Measurements from ENCODE around the gene PPIG.

The PPIG gene

DNA sequence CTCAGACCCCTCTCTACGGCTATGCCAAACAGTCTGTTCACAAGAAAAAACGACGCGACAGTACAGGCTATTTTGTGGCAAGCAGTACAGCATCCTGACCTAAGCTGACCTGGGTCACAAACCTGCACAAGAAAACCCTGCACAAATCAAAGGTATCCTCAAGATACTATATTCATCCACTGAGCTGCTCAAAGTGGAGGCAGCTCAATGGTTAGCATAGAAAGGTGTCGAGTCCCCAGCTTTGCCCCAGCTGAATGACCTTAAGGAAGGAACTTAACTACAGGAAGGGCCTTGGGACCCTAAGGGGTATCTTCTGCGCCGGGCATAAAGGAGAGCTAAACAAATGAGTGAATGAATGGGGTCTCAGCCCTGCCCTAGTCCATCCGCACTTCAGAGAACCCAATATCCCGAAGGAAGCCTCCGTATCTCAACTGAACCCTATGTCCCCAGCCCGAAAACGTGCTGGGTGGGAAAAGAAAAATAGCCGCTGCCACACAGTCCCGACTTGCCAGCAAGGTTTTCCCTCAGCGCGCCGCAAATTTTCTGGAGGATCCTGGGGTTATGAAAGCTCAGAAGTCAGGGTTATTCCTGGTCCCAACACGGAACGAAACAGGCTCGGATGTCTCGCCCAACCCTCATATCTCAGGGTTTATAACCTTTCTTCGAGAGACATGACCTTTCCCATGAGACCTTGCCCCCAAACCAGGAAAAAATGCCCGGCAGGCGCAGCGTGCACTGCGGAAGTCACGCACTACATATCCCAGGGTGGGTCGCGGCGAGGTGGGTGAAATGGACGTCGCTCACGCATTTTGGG lies 10.8 kb upstream of the PPIG start, which contains the start of gene FASTKD1 (continued):
- TF ChIP-seq, protein P1, sequence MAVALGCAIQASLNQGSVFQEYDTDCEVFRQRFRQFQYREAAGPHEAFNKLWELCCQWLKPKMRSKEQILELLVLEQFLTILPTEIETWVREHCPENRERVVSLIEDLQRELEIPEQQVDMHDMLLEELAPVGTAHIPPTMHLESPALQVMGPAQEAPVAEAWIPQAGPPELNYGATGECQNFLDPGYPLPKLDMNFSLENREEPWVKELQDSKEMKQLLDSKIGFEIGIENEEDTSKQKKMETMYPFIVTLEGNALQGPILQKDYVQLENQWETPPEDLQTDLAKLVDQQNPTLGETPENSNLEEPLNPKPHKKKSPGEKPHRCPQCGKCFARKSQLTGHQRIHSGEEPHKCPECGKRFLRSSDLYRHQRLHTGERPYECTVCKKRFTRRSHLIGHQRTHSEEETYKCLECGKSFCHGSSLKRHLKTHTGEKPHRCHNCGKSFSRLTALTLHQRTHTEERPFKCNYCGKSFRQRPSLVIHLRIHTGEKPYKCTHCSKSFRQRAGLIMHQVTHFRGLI (tag by site-specific recombination; IDR thresholded peaks at IDR 0.05) = peak; percentile 93
- no peak for TF ChIP-seq MZF1 (tag by site-specific recombination; IDR thresholded peaks at IDR 0.05; ENCODE audit: borderline replicate concordance)
- no peak for TF ChIP-seq ZNF785 (tag by site-specific recombination; IDR thresholded peaks at IDR 0.05)
- no peak for TF ChIP-seq ZNF792 (tag by site-specific recombination; IDR thresholded peaks at IDR 0.05)
- TF ChIP-seq ZNF76 (tag by site-specific recombination; IDR thresholded peaks at IDR 0.05; ENCODE audit: borderline replicate concordance, low read depth) = peak; percentile 98
- no peak; the same call in 1 of the 2 replicates for TF ChIP-seq ZNF2 (tag by site-specific recombination; IDR thresholded peaks at IDR 0.05)
- TF ChIP-seq ZNF610 (tag by site-specific recombination; IDR thresholded peaks at IDR 0.05; ENCODE audit: borderline replicate concordance) = no peak
- peak; percentile 36; the same call in 1 of the 2 replicates for TF ChIP-seq ZXDB (tag by site-specific recombination; IDR thresholded peaks at IDR 0.05)
- TF ChIP-seq, protein P2, sequence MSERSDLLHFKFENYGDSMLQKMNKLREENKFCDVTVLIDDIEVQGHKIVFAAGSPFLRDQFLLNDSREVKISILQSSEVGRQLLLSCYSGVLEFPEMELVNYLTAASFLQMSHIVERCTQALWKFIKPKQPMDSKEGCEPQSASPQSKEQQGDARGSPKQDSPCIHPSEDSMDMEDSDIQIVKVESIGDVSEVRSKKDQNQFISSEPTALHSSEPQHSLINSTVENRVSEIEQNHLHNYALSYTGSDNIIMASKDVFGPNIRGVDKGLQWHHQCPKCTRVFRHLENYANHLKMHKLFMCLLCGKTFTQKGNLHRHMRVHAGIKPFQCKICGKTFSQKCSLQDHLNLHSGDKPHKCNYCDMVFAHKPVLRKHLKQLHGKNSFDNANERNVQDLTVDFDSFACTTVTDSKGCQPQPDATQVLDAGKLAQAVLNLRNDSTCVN (tag by site-specific recombination; optimal IDR thresholded peaks at IDR 0.05) = peak; percentile 53
- peak; percentile 15; the same call in 1 of the 2 replicates for TF ChIP-seq ZNF561 (tag by site-specific recombination; IDR thresholded peaks at IDR 0.05; ENCODE audit: borderline replicate concordance)
- no peak for TF ChIP-seq PRDM1 (tag by site-specific recombination; IDR thresholded peaks at IDR 0.05)
- TF ChIP-seq SCRT1 (tag by site-specific recombination; IDR thresholded peaks at IDR 0.05; ENCODE audit: borderline replicate concordance) = no peak
- TF ChIP-seq ZFP69B (tag by site-specific recombination; IDR thresholded peaks at IDR 0.05) = no peak
- TF ChIP-seq, protein P3, sequence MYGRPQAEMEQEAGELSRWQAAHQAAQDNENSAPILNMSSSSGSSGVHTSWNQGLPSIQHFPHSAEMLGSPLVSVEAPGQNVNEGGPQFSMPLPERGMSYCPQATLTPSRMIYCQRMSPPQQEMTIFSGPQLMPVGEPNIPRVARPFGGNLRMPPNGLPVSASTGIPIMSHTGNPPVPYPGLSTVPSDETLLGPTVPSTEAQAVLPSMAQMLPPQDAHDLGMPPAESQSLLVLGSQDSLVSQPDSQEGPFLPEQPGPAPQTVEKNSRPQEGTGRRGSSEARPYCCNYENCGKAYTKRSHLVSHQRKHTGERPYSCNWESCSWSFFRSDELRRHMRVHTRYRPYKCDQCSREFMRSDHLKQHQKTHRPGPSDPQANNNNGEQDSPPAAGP (tag by site-specific recombination; IDR thresholded peaks at IDR 0.05) = no peak
- TF ChIP-seq ZNF624 (tag by site-specific recombination; IDR thresholded peaks at IDR 0.05) = no peak
- no peak for TF ChIP-seq ZFP41 (tag by site-specific recombination; IDR thresholded peaks at IDR 0.05; ENCODE audit: borderline replicate concordance)
- no peak for TF ChIP-seq ZNF121 (tag by site-specific recombination; IDR thresholded peaks at IDR 0.05)
- no peak for TF ChIP-seq HOXC10 (CRISPR knock-in tag; IDR thresholded peaks at IDR 0.05)
- no peak for TF ChIP-seq ZNF571 (tag by site-specific recombination; IDR thresholded peaks at IDR 0.05)
- no peak for TF ChIP-seq ELK4 (IDR thresholded peaks at IDR 0.05; ENCODE audit: borderline replicate concordance, low read depth, low read length)
- TF ChIP-seq TRIM28 (IDR thresholded peaks at IDR 0.05; ENCODE audit: borderline replicate concordance, low read length) = peak; percentile 87; the same call in 1 of the 2 replicates
- TF ChIP-seq ZEB2 (tag by site-specific recombination; IDR thresholded peaks at IDR 0.05) = no peak
- no peak for TF ChIP-seq ZBTB21 (tag by site-specific recombination; IDR thresholded peaks at IDR 0.05)
- peak; percentile 64; the same call in 1 of the 2 replicates for TF ChIP-seq EGR2 (tag by site-specific recombination; IDR thresholded peaks at IDR 0.05; ENCODE audit: low read depth)
- TF ChIP-seq, protein P4, sequence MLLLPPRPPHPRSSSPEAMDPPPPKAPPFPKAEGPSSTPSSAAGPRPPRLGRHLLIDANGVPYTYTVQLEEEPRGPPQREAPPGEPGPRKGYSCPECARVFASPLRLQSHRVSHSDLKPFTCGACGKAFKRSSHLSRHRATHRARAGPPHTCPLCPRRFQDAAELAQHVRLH (tag by site-specific recombination; IDR thresholded peaks at IDR 0.05) = 0 out of 2 replicates have a peak, but pooled peaks have one; percentile 32
- TF ChIP-seq, protein P5, sequence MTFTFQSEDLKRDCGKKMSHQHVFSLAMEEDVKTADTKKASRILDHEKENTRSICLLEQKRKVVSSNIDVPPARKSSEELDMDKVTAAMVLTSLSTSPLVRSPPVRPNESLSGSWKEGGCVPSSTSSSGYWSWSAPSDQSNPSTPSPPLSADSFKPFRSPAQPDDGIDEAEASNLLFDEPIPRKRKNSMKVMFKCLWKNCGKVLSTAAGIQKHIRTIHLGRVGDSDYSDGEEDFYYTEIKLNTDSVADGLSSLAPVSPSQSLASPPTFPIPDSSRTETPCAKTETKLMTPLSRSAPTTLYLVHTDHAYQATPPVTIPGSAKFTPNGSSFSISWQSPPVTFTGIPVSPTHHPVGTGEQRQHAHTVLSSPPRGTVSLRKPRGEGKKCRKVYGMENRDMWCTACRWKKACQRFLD (tag by site-specific recombination; IDR thresholded peaks at IDR 0.05) = no peak
- no peak for TF ChIP-seq ZNF701 (tag by site-specific recombination; IDR thresholded peaks at IDR 0.05)
- no peak for TF ChIP-seq ZNF132 (tag by site-specific recombination; IDR thresholded peaks at IDR 0.05; ENCODE audit: borderline replicate concordance)
- TF ChIP-seq PRDM4 (tag by site-specific recombination; IDR thresholded peaks at IDR 0.05) = no peak
- TF ChIP-seq ZNF184 (tag by site-specific recombination; IDR thresholded peaks at IDR 0.05) = no peak
- no peak for TF ChIP-seq ZNF175 (tag by site-specific recombination; IDR thresholded peaks at IDR 0.05)
- no peak for TF ChIP-seq ZFP3 (tag by site-specific recombination; IDR thresholded peaks at IDR 0.05; ENCODE audit: low read depth)

Data from HEK293 (cell line).